22Rv1 (cell line): ENCODE measurements around the gene OVOL3.

ENCODE experiments used
- ZFX ChIP-seq: fragments of 450-650 bp; IDR thresholded peaks from 2 replicates; pipeline ENCODE4 v1.6.1; 2017; ENCODE audit warnings: antibody characterized with exemption, borderline replicate concordance
- TF ChIP-seq, protein P1 (sequence below): fragments of 450-650 bp; IDR thresholded peaks from 2 replicates; pipeline ENCODE4 v1.5.1; 2017; ENCODE audit warnings: mild to moderate bottlenecking

GRCh38 chr19:36113894-36114720 is 3.2 kb downstream of the OVOL3 start:
- TF ChIP-seq, protein P1, sequence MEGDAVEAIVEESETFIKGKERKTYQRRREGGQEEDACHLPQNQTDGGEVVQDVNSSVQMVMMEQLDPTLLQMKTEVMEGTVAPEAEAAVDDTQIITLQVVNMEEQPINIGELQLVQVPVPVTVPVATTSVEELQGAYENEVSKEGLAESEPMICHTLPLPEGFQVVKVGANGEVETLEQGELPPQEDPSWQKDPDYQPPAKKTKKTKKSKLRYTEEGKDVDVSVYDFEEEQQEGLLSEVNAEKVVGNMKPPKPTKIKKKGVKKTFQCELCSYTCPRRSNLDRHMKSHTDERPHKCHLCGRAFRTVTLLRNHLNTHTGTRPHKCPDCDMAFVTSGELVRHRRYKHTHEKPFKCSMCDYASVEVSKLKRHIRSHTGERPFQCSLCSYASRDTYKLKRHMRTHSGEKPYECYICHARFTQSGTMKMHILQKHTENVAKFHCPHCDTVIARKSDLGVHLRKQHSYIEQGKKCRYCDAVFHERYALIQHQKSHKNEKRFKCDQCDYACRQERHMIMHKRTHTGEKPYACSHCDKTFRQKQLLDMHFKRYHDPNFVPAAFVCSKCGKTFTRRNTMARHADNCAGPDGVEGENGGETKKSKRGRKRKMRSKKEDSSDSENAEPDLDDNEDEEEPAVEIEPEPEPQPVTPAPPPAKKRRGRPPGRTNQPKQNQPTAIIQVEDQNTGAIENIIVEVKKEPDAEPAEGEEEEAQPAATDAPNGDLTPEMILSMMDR, result peak; percentile 9; the same call in 1 of the 2 replicates
- TF ChIP-seq ZFX, result no peak
